Skin of body (tissue), 2 donors: ENCODE measurements around the gene TEKTIP1. TPM values are rescaled to one million over a fixed set of nuclear protein-coding genes. Genes with fewer than 3 reads are reported as not detected.

ENCODE experiments used
- DNase-seq: peaks from one replicate; lab custom pipeline; 2025; lab: John Stamatoyannopoulos, UW
- total RNA-seq: library from RNA; depleted of rRNA; stranded (reverse); fragments of >200 nt; gene quantifications from one replicate; pipeline ENCODE4 v1.2.3, GENCODE V29; 2014

Gene TEKTIP1
- total RNA-seq, 1 donor from 2014 or later: not detected

GRCh38 chr19:3536429-3537100 lies 2.4 kb upstream of the TEKTIP1 start:
- DNase-seq: peak; percentile 12

DNA sequence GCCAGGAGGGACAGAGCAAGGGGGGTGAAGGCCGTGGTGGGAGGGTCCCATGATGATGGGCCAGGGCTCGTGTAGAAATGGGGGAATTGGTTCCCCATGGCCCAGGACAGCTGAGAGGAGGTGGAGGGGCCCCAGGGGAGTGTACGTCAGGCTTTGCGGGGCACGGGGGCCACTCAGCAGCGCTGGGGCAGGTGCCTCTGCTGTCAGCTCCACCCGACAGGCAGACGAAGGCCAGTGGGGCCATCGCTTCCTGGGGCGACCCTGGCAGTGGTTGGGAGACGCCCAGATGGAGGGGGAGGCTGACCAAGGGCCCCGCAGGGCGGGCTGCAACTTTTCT lies 1.9 kb upstream of the TEKTIP1 start:
- no peak for DNase-seq

- DNase-seq: no peak
These were observed 1.3 kb upstream of the TEKTIP1 start for GRCh38 chr19:3537438-3538240.

- no peak for DNase-seq
These were observed 580 bp upstream of the TEKTIP1 start for GRCh38 chr19:3538258-3538929.

DNA sequence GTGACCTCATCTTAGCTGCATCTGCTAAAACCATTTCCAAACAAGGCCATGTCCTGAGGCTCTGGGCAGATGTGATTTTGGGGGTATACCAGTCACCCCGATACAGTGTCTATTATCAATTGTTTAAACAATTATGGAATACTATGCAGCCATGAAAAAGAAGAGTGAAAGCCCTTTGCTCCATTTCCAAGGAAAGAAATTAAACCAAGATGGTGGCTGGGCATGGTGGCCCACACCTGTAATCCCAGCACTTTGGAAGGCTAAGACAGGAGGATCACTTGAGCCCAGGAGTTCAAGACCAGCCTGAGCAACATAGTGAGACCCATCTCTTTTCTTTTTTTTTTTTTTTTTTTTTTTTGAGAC lies 763 bp downstream of the TEKTIP1 start:
- DNase-seq: no peak

GRCh38 chr19:3543150-3544057 lies 4.4 kb downstream of the TEKTIP1 start:
- DNase-seq: no peak

DNA sequence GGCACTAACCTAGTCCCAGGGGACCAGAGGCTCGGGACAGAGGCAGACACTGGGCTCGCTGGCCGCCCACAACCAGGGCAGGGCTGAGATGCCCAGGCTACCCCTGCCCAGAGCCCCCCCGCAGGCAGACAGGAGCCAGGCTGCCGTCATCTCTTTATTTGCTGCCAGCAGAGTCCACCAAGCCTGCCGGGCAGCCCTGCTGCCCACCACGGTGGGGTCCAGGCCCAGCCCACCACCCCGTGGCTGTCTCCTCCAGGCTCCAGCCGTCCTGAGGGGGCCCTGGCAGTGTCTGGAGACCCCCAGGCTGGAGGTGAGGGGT lies 5.0 kb downstream of the TEKTIP1 start:
- no peak for DNase-seq

DNA sequence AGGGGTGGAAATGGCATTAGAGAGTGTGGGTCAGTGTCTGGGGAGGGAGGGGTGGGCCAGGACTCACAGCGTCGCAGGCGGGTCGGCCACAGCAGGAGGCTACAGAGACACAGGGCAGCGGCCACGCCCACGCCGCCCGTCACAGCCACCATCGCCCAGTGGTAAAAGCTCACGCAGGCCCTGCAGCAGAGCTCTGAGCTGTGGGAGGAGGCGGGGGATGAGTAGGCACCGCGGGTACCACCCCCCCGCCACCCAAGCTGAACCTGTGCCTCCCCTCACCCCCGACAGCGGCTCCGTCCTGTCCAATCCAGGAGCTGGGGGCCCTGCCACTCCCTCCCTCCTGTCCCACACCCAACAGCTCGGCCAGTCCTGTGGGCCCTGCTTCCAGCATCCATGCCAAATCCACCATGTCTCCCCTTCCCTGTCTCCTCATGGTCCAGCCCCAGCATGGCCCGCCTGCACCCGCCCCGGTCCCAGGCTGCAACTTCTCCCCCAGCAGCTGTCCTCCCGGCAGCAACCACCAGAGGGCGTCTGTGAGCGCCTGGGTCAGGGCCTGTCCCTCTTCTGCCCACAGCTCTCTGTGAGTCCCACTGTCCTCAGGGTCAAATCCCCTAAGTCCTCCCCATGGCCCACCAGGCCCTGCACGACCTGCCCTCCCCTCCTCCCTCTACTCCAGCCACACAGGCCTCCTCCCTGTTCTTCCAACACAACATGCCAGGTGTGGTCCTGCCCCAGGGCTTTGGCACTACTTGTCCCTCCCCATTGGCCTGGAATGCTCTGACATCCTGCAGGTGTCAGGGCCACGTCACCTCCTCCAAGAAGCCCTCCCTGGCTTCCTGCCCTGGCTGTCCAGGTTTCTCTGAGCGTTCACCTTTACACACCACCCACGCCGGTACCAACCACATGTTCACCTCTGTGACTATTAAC lies 6.0 kb downstream of the TEKTIP1 start:
- no peak for DNase-seq

DNA sequence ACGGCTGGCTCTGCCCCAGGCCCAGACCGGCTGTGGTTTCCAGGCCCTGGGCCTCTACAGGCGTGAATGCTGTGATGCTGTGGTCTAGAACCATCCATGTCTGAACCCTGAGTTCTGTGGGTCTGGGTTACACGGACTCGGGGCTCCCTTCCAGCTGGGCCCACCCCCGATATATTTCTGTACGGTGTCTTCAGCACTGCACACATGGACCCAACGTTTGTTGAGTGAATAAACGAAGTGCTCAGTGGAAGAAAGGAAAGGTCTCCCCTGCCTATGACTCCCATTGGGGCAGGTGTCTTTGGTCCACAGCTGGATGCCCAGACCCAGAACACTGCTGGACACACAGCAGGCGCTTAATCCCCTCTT lies 6.7 kb downstream of the TEKTIP1 start:
- DNase-seq: no peak

DNA sequence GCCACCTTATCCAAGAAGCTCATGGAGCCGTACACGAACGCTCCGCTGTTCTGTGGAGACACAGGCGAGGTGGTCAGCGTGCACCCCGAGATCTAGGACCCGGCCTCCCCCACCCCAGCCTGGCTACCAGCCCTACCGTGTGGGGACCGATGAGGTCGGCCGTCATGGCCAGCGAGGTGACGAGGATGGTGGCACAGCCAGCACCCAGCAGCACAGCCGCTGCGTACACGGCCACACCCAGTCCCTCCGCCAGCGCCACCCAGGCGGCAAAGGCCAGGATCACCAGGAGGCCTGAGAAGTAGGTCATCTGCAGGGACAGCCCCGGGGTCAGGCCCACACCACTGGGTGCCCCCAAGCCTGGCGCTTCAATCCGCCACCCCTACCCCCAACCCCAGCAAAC lies 7.1 kb downstream of the TEKTIP1 start:
- no peak for DNase-seq

DNA sequence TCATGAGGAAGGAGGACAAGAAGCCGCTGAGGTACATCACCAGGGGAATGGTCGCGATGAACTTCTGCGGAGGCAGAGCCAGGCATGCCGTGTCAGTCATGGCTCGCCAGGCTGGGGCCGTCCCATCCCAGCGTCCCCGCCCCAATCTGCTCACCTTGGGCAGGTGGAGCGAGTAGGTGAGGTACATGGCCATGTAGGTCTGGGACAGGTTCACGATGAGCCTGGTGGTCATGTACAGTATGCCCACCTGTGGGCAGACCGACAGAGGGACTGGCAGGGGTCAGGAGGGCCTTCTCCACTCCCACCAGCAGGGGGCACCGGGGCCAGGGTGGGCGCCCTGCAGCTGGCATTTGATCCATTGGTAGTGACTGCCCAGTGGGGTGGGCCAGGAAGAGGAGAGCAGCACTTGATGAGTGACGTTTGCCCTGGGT lies 8.3 kb downstream of the TEKTIP1 start:
- DNase-seq: no peak

- DNase-seq: no peak
These were observed 8.9 kb downstream of the TEKTIP1 start for GRCh38 chr19:3547767-3548282.

DNA sequence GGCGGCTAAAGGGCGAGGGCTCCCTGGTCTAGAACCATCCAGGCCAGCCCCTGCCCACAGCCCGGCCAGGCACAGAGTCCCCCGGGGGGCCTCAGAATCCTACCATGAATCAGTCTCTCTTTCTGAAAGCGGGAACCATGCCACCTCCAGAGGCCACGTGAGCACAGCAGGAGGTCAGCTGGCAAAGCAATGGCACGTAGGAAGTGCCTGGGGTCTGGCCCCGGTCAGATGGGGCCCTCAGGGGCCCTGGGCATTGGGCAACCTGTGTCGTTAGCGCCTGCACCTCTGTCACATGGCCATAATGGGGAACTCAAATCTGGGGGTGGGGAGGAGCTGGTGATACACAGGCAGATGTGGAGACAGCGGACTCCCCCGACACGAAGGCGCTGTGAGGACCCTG lies 9.6 kb downstream of the TEKTIP1 start:
- DNase-seq: no peak

DNA sequence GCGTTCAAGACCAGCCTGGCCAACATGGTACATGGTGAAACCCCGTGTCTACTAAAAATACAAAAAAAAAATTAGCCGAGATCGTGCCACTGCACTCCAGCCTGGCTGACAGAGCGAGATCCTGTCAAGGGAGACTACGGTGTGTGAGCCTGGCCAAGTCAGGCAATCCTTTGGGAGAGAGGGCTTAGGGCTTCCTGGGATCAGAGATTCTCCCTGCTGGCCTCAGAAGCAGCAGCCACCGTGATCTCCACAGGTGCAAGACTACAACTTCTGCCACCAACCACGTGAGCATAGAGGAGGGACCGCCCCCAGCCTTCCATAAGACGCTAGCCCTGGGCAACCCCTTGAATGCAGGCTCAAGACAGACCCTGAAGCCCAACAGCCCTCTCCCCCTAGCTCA lies 10.8 kb downstream of the TEKTIP1 start:
- DNase-seq: no peak

- DNase-seq: no peak
These were observed 12.2 kb downstream of the TEKTIP1 start for GRCh38 chr19:3550947-3551791.

GRCh38 chr19:3551792-3552095 lies 12.8 kb downstream of the TEKTIP1 start:
- no peak for DNase-seq

- DNase-seq: no peak
These were observed 15.5 kb downstream of the TEKTIP1 start for GRCh38 chr19:3554254-3555083.

DNA sequence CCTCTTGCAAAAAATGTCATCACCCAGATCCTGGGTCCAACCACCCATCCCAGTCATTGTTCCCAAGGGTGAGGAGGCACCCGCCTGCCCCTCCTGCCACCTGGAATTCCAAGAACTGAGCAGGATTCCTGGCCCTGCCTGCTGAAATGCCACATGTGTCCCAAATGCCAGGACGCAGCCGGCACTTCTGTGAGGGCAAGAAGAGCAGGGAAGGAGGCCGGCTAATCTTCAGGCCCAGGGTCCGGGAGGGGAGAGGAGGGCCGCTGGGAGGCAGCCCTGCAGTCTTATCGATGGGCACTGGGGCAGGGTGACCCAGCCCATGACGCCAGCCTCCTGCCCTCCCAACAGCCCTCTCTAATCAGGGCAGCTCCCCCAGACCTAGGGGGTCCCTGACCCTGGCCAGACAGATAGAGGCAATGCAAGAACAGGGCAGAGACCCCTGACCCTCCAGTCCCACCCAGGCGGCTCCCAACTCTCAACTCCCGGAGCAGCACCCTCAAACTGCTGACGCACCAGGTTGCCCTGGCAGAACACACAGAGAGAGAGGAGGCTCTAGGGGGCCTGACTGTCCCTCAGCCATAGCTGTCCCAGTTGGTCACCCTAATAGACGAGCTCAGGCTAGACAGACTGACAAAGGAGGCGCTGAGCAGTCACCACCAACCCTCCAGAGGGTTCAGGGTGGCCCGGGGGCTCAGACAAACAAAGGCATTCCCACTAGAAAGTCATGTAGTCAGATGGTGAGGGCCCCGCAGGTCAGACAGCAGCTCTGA lies 16.9 kb downstream of the TEKTIP1 start:
- DNase-seq: no peak
